Fibroblast of skin of right biceps (primary cell): ENCODE data around the gene RPL39.
"Not testable (repeated sequence)": the region's sequence is repeated elsewhere in the genome, so short reads cannot be mapped to it uniquely, and the experiment has no call there.

Experiments
- DNase-seq: peaks from one replicate; pipeline ENCODE4 v3.0.0-alpha.2; 2013

Gene RPL39

GRCh38 chrX:119791437-119792231 lies at the start of gene RPL39:
TSS of gene RPL39 (minus strand) at chrX:119791630. CDS start at chrX:119791576, 54 bp downstream.
- peak; percentile 90 for DNase-seq

GRCh38 chrX:119833905-119834304 lies 42.5 kb upstream of the RPL39 start:
- no peak for DNase-seq

GRCh38 chrX:119828446-119828845 lies 37.0 kb upstream of the RPL39 start:
- no peak for DNase-seq

GRCh38 chrX:119826399-119826959 lies 35.0 kb upstream of the RPL39 start:
- DNase-seq: peak; percentile 2

GRCh38 chrX:119824221-119824620 lies 32.8 kb upstream of the RPL39 start:
- not testable (repeated sequence) for DNase-seq

GRCh38 chrX:119821703-119822102 lies 30.3 kb upstream of the RPL39 start:
- not testable (repeated sequence) for DNase-seq

GRCh38 chrX:119817130-119817690 lies 25.8 kb upstream of the RPL39 start:
- no peak for DNase-seq

GRCh38 chrX:119816300-119816699 lies 24.9 kb upstream of the RPL39 start:
- no peak for DNase-seq

- no peak for DNase-seq
Measured at GRCh38 chrX:119809185-119809666, 17.8 kb upstream of the RPL39 start.

- DNase-seq: not testable (repeated sequence)
Measured at GRCh38 chrX:119808461-119808860, 17.0 kb upstream of the RPL39 start.

GRCh38 chrX:119802546-119802945 lies 11.1 kb upstream of the RPL39 start:
- no peak for DNase-seq

- no peak for DNase-seq
Measured at GRCh38 chrX:119801253-119802221, 10.1 kb upstream of the RPL39 start.

- peak; percentile 35 for DNase-seq
Measured at GRCh38 chrX:119790977-119791436, 423 bp downstream of the RPL39 start.

GRCh38 chrX:119784747-119785446 lies 6.5 kb downstream of the RPL39 start:
- peak; percentile 8 for DNase-seq

- DNase-seq: no peak
Measured at GRCh38 chrX:119783026-119783425, 8.4 kb downstream of the RPL39 start.

GRCh38 chrX:119778829-119779228 lies 12.6 kb downstream of the RPL39 start:
- DNase-seq: no peak

GRCh38 chrX:119775517-119776238 lies 15.8 kb downstream of the RPL39 start:
- DNase-seq: no peak

GRCh38 chrX:119769388-119769787 lies 22.0 kb downstream of the RPL39 start:
- not testable (repeated sequence) for DNase-seq

- peak; percentile 10 for DNase-seq
Measured at GRCh38 chrX:119768436-119768835, 23.0 kb downstream of the RPL39 start.

- DNase-seq: no peak
Measured at GRCh38 chrX:119763836-119764387, 27.5 kb downstream of the RPL39 start.

- DNase-seq: peak; percentile 89
Measured at GRCh38 chrX:119763181-119763580, 28.2 kb downstream of the RPL39 start.
